T-helper 1 cell treated with Interleukin-12 subunit alpha and Interleukin-12 subunit beta and Interleukin-4 antibody, amounts not matched to agents 30 ng/mL and 1 ng/mL, for 36 hours (primary cell): Measurements from ENCODE around the gene JPT2. TPM values are rescaled to one million over a fixed set of nuclear protein-coding genes. Genes with fewer than 3 reads are reported as not detected.

Experiments
- intact Hi-C: fragments of 100-400 bp; cut with micrococcal nuclease; formaldehyde crosslinking; loops from one replicate; pipeline ENCODE4 v1.15.1; 2024
- total RNA-seq: library from RNA; stranded (reverse); gene quantifications from 2 replicates; pipeline ENCODE4 v1.2.3, GENCODE V29; 2022

JPT2 gene
- total RNA-seq, 1 donor from 2014 or later, result 66.8 TPM

DNA sequence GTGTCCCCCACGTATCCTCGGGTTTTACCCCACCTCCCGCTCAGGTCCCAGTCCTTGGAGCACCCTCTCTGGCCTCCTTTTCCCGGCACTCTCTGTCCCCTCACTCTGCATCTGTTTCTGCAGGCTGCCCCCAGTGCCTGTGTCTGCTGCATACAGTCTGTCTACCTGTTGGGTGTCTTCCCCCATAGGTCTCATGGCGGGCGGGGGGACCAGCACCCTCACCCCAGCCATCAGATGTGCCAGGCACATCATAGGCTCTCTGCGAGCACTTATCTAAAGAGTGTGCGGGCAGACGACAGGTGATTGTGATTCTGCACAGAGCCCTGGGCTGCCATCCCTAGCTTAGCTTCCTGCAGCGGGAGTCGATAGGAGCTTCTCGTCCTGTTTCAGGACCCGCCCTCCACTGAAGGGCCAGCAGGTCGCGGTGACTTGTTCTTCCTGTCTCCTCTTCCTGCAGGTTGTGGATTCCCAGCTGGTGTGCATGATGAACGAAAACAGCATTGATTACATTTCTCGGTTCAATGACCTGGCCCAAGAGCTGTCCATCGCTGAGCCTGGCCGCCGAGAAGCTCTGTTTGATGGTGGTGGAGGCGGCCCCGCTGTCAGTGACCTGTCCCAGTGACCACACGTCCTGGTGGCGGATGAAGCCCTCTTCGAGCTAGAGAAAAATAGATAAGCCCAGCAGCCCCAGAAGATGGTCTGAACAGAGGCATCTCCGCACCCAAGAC, 4.5 kb upstream of the JPT2 start:
- intact Hi-C loops, result no loop called here

DNA sequence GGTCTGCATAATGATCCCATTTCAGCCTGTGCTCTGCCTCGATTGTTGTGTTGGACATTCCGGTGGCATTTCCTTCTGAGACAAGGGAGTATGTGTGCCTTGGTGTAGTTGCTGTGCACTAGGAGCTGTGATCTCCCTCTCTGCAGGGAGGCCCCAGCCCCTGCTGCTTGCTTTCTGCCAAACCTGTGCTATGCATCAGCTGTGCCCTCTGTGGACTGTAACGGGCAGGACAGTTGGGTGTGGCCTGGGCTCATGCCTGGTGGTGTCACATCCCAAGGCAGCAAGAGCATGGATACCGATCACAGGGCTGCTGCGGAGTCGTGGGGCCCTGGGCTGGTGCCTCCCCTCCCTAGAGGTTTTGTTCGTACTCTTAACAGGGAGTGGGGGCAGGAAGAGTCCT, 3.8 kb upstream of the JPT2 start:
- intact Hi-C loops, result no loop called here

DNA sequence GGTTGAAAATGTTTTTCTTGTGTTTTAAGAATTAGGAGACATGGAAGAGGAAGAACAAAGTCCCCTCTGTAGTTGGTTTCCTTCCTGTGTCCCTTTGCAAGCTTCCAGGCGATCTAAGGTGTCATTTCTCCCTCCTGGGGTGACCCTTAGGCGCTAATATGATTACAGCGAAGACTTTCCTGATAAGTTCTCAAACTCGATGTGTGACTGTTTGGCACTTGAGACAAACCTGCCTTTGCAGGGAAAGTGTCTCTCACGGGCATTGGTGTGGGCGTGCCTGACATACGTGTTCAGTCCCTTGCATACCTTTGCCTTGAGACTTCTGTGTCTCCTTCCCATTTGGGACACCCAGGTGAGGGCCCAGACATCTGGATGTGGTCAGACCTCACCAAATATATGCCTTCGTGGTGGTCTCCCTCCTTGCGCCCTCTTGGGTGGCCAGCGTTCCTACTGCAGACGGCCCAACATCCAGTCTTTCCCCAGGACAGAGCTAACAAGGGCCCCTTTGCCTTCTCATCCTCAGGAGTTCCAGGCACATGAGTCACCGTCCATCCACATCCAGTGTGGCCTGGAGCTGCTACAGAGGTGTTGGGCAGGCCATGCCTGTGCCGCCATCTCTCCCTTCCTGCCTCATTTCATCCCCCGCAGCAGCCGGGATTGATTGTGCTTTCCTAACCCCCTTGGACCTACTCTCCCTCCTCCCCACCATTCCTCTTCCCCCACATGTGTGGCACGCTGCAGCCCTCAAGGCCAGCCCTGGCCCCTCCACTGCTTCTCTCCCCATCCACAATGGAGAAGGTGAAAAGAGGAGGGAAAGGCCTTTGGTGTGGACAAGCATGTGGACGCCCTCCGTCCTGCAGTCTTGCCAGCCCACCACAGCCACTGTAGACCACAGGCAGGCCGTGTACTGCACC, 3.1 kb upstream of the JPT2 start:
- intact Hi-C loops, result loop anchor here (5.0 kb wide), 1 partner anchor 752 kb away; the partner anchor contains the start of gene CCNF

DNA sequence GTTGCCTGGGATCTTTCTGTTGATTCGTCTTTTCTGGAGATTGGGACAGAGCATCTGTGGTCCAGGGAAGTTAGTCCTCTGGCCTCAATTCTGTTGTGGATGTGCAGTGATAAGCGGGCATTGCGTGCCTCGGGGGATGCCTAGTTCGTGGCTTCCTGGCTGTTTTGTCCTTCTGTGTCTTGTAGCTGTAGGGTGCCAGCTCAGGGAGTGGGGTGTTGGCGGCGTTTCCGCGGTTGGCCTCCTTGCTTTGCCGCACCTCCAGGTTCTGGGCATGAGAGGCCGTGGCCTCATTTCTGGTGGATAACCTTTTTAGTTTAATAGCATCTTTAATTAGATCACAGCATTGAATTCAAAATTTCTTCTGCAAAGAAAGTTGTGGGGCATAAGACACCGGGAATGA, 1.4 kb upstream of the JPT2 start:
- intact Hi-C loops, result loop anchor here (5.0 kb wide), 1 partner anchor 751 kb away; the partner anchor contains the start of gene CCNF

DNA sequence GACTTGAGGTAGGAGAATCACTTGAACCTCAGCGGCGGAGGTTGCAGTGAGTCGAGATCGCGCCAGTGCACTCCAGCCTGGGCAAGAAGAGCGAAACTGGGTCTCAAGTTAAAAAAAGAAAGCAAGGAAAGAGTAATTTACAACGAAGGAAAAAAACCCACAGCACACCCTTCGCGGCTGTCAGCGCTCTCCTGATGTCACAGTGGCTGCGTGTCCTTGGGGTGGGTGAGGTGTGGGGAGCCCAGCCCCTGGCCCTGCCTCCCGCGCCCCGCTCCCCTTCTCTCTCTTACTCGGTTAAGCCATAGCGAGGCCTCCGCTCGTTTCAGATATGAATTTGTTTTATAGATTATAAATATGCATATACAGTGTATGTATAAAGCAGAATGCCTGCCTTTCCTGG, 740 bp upstream of the JPT2 start:
- intact Hi-C loops, result loop anchor here (5.0 kb wide), 1 partner anchor 750 kb away; the partner anchor contains the start of gene CCNF

DNA sequence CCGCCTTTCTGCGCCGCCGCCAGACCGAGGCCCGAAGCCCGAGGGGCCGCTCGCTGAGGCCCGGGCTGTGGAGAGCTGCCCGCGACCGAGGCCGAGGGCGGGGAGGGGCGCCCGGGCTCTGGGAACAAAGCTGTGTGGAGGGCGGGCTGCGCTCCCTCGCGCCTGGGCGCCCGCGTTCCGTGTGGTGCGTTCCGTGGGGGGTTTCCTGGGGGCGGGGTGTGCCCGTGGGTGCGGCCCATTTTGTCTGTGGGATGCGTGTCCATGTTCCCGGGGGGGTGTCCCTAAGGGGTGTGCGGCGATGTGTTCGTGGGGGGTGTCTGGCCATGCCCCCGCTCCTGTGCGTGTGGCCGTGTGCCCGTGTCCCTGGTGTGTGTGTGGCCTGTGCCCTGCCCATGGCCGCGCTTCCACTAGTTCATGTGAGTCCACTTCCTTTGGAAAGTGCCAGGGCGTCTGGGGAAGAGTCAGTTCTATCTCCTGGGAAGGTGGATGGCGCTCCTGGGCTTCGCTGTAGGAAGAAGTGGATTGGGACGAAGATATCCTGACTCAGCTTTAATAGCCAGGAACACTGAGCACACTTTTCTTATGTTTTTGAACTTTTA, 520 bp downstream of the JPT2 start:
- intact Hi-C loops, result loop anchor here (1.0 to 5.0 kb wide), 8 partner anchors 28 to 749 kb away; partner anchors contain the start of genes CCNF, CRAMP1, EME2 and IFT140

DNA sequence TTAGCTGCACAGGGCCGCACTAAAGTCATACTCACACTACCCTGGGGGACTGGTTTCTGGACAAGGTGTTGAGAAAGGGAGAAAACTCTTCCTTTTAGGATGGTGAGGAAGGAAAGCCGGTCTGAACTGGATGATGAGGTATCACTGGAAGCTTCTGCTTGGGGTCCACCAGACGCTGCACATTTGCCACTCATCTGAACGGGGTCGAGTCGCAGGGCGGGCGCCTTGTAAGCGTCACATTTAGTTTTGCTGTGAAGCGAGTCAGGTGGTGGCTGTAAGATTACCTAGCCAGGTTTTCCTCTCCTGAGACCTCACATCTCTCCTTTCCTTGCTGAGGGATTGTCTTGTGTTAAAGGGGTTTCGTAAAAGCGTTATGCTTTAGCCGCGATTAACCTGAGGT, 2.3 kb downstream of the JPT2 start:
- intact Hi-C loops, result no loop called here

DNA sequence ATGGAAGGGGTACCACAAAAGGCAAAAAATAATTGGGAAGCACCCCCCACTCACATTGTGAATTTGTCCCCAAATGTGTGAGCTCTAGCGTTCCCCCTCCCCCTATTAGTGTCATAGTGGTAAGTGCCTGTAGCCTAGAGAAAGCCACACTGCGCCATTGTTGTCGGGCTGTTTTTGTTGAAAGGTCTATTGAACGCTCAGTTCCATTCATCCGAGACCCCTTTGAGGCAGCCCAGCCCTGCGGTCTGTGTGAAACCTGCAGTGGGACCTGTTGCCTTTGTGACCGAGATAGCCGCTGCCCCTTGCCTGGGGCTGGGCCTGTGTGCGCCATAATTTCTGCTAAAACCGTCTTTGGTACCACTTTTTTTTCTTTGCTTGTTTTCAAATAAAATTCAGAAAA, 3.0 kb downstream of the JPT2 start:
- intact Hi-C loops, result no loop called here

DNA sequence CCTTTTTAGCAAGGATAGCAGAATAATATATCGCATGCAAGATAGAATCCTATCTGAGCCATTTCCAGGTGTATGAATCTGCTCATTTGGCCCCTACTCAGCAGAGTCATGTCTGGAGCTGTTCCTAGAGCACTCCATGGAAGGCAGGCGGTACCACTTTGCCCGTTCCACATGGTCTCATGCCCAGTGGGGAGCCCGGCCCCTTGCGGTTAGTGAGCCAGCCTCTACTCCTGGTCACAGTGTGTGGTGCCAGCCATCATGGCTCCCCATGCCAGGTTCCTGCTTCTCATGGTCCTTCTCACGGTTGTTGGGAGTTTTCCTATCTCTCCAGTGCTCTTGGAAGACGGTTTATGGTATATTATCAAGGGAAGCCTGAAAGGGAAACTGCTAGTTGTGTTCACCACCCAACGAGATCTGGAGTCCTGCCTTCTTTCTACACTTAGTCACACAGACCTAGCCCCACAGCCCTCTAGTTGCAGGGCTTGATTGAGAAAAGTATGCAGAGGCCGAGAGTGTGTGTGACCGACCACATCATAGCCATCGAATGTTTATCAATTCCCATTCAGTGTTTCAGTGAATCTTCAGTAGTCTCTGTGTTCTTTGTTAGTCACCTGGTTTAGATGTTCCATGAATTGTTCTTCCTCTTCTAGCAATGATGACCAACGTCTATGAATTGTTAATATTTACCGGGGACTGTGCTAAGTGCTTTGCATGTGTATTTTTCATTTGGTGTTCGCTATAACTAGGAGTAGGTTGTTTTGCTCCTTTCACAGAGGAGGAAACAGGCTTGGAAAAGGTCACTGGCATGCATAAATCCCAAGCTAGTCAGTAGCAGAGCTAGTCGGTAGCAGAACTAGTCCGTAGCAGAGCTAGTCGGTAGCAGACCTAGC, 9.6 kb downstream of the JPT2 start:
- intact Hi-C loops, result no loop called here

DNA sequence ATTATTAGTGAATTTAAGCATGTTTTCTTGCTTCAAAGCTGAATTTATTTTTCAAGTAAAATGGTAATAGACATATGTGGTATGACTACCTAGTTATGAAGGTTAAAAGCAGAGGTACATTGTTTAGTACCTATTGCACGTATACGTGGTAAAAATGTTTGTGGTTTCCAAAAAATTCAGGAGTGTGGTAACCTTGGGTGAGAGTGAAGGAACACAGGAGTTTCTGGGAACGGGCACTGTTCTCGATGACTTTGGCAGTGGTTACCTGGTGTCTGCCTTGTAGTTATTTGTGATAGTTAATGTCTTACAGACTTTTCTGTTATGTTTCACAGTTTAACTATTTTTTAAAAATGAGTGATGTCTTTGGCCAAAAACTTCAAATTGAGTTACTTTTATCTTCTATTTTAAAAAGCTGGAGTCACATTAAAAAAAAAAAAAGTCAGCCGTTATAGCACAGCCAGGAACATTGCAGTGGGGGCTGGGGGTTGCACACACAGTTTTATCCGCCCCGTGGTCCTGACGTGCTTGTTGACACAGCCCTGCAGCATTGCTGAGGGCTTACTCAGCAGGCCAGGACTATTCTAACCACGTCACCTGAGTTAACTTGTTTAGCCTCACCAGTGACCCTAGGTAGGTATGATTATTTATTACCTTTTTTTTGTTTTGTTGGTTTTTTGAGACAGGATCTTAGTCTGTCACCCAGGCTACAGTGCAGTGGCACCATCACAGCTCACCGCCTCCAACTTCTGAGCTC, 10.9 kb downstream of the JPT2 start:
- intact Hi-C loops, result no loop called here

DNA sequence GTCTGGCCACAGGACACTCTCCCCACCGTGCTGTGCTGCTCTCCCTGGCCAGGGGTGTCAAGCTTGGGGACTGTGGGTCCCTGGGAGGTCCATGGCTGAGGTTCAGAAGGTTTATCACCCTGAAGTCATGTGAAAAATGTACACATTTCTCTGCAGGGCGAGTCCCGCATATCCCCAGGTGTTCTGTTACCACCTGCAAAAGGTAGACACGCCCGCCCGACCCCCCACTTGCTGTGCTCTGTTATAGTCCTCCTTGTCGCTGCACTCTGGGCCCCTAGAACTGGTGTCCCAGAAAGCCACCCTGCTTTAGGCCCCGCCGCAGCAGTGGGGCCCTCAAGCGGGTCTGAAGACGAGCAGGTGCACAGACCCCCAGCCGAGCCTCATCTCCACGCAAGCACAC, 11.8 kb downstream of the JPT2 start:
- intact Hi-C loops, result no loop called here

DNA sequence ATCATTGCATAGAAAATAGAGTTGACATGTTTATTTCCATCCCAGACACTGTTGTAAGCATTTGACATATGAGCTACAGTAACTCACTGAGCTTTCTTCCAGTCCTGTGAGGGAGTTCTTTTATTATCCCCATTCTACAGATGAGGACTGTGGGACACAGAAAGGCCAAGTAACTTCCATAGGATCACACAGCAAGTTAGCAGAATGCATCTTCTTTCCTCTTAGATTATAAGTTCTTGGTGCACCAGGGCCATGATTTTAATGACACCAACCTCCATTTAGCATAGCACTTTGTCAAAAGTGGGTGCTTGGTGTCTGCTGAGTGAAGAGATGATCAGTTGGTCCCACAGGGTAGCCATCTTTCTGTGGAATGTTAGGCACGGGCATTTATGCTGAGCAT, 12.7 kb downstream of the JPT2 start:
- intact Hi-C loops, result no loop called here

DNA sequence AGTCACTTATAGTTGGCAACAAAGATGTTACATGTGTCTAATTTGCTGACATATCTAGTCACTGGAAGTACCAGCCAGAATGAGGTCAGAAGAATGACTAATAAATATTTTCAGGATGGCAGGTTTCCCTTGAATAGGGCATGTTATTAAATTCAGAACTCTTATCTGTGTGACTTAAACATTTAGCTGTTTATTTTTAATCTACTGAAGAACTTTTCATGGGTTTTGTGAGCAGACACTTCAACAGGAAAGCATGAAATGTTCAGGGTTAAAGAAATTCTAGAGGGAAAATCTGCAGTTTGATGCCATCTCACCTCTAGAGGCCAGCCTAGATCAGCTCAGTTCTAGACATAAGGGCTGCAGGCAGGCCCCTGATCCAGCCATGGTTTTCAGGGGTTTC, 13.2 kb downstream of the JPT2 start:
- intact Hi-C loops, result no loop called here

DNA sequence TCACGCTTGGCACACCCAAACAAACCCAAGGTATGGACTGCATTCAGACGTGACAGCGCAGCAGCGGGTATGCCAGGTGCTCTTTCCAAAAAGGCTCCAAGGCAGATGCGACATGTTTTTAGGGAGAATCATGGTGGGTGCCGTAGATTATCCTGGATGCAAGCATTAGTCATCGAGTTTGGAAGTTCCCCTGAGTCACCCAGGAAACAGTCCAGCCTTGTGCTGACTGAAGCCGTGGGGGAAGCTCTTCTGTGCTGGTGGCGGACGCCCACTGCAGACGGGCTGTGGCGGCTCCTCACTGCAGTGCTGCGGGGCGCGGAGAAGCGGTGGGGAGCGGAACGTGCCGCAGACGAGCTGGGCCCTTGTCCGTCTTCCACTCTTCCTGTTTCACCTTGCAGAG, 13.9 kb downstream of the JPT2 start:
- intact Hi-C loops, result no loop called here

DNA sequence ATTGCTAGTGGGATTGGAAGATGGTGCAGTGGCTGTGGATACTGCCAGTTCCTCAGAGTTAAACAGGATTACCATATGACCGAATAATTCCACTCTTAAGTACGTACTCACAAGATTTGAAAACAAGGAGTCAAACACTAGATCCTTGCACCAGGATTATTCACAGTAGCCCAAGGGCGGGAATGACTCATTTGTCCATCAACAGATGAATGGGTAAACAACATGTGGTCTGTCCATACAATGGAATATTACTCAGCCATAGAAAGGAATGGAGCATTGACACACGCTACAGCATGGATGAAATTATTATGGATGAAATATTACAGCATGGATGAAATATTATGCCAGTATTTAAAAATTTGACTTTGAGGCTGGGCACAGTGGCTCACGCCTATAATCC, 18.8 kb downstream of the JPT2 start:
- intact Hi-C loops, result no loop called here

DNA sequence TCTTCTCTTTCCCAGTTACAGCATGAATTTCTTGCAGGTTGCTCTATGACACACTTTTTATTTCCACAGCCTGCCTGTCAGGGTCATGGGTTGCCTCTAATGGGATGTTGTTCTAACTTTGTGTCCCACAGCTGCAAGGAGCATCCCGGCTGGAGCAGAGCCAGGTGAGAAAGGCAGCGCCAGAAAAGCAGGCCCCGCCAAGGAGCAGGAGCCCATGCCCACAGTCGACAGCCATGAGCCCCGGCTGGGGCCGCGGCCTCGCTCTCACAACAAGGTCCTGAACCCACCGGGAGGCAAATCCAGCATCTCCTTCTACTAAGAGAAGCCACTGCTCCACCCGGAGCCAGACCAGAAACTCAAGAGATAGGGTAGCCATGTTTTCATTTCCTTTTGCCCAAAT, 20.6 kb downstream of the JPT2 start:
- intact Hi-C loops, result no loop called here

DNA sequence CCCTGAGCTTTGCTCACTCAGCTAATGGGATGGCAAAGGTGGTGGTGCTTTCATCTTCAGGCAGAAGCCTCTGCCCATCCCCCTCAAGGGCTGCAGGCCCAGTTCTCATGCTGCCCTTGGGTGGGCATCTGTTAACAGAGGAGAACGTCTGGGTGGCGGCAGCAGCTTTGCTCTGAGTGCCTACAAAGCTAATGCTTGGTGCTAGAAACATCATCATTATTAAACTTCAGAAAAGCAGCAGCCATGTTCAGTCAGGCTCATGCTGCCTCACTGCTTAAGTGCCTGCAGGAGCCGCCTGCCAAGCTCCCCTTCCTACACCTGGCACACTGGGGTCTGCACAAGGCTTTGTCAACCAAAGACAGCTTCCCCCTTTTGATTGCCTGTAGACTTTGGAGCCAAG, 22.2 kb downstream of the JPT2 start:
- intact Hi-C loops, result no loop called here

DNA sequence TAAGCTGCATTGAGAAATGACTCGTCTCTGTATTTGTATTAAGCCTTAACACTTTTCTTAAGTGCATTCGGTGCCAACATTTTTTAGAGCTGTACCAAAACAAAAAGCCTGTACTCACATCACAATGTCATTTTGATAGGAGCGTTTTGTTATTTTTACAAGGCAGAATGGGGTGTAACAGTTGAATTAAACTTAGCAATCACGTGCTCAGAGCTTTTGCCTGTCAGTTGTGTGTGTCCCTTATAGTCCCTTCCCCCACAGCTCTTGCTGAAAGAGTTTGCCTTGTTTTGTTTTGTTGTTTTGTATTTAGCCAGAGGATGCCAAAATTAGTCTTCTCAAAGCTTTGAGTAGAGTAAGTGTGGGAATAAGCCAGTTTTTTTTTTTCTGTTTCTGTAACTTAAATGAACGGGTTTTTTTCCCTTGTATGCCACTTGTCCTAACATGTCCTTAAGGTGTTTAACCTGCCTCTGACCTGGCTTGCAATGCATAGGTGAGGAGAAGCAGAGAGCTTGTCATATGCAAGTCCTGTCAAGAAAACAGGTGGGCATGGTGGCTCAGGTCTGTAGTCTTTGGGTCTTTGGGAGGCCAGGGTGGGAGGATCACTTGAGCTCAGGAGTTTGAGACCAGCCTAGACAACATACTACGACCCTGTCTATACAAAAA, 23.3 kb downstream of the JPT2 start:
- intact Hi-C loops, result no loop called here

DNA sequence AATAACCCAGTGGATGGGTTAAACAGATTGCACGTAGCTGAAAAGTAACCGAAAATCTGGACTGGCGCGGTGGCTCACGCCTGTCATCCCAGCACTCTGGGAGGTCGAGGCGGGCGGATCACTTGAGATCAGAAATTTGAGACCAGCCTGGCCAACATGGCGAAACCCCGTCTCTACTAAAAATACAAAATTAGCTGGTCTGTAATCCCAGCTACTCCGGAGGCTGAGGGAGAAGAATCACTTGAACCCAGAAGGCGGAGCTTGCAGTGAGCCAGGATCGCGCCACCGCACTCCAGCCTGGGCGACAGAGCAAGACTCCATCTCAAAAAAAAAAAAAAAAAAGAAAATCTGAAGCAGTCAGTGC, 27.2 kb downstream of the JPT2 start:
- intact Hi-C loops, result loop anchor here (1.0 to 5.0 kb wide), 3 partner anchors 122 to 285 kb away; partner anchors contain the start of genes FAHD1, HAGH, TELO2 and UQCC4
